Measurements from ENCODE around the gene MYNN.
A peak's percentile ranks its signal among the peaks of the same experiment; 100 is the strongest.

MYNN gene

DNA sequence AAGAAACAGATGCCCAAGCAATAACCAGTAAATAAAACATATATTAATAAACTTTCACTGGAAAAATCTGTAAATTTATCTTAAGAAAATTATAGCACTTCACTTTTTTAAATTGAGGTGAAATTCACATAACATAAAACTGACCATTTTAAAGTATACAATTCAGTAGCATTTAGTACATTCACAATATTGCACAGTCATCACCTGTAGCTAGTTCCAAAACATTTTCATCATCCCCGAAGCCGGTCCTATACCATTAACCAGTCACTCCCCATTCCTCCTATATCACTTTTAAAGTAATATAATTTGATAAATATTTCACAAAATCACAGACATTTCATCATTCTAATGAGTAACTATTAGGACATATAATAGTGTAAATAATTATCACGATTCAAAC is 31.5 kb downstream of the MYNN start:
- Histone ChIP-seq H3K4me3 (ENCODE audit: insufficient read depth, low read length, poor library complexity, severe bottlenecking) (no peak overlapping the region), H3K27ac (ENCODE audit: low read depth, low read length) (no peak overlapping the region), H2AFZ (ENCODE audit: low read depth, low read length, severe bottlenecking) (no peak overlapping the region), H3K4me2 (ENCODE audit: low read depth, low read length, poor library complexity, severe bottlenecking) (no peak overlapping the region), H4K20me1 (ENCODE audit: low read depth, low read length) (no peaks in the 10 kb centered on the region), H3K9me2 (replicated peaks; ENCODE audit: insufficient read depth, low read length) (no peaks in the 10 kb centered on the region), H3K36me3 (ENCODE audit: low read length) (no peaks in the 10 kb centered on the region), H3K9me3 (ENCODE audit: insufficient read depth, low read length) (no peaks in the 10 kb centered on the region), H3F3A (ENCODE audit: insufficient read depth) (peaks cover 4% of the 10 kb centered on the region; the same call in 1 of the 2 replicates), H3K27me3 (ENCODE audit: low read length) (no peaks in the 10 kb centered on the region), H3K9ac (ENCODE audit: low read length) (no peak overlapping the region), H3K79me2 (ENCODE audit: insufficient read depth, low read length) (no peaks in the 10 kb centered on the region)
- TF ChIP-seq EZH2phosphoT487 (conservative IDR thresholded peaks at IDR 0.05; ENCODE audit: low read length) = no peak
- TF ChIP-seq, protein P1, sequence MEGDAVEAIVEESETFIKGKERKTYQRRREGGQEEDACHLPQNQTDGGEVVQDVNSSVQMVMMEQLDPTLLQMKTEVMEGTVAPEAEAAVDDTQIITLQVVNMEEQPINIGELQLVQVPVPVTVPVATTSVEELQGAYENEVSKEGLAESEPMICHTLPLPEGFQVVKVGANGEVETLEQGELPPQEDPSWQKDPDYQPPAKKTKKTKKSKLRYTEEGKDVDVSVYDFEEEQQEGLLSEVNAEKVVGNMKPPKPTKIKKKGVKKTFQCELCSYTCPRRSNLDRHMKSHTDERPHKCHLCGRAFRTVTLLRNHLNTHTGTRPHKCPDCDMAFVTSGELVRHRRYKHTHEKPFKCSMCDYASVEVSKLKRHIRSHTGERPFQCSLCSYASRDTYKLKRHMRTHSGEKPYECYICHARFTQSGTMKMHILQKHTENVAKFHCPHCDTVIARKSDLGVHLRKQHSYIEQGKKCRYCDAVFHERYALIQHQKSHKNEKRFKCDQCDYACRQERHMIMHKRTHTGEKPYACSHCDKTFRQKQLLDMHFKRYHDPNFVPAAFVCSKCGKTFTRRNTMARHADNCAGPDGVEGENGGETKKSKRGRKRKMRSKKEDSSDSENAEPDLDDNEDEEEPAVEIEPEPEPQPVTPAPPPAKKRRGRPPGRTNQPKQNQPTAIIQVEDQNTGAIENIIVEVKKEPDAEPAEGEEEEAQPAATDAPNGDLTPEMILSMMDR (IDR thresholded peaks at IDR 0.05; ENCODE audit: insufficient read depth, low read length, poor library complexity, severe bottlenecking) = no peak

DNA sequence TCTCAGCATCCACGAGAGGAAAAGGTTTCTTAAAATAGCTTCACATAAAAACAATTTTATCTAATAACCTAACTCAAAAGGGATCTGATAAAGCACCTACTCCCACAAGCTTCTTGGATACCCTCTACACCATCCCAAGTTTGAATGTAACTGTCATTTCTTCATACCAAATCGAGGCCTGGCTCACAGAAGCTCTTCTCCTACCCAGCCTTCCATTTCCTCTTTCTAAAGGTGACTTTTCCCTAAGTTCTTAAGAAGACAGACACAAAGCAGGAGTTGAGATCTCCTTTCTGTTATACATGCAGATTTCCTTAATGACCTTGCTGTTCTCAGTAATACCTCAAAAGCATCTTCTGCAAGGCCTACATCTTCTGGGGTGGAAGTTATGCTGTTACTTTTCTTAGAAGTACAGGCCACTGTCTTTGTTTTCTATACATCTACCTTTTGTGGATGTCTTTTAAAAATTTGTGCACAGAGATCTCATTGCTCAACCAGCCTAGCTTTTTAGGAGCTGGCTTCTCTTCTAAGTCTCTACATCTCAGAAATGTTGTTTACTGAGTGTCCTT is 36.1 kb downstream of the MYNN start:
- no peak overlapping the region for H3K4me3 ChIP-seq (ENCODE audit: insufficient read depth, low read length, poor library complexity, severe bottlenecking)
- no peaks in the 10 kb centered on the region for H3K9me2 ChIP-seq (replicated peaks; ENCODE audit: insufficient read depth, low read length)
- no peak overlapping the region for H3K27ac ChIP-seq (ENCODE audit: low read depth, low read length)
- no peaks in the 10 kb centered on the region for H3K36me3 ChIP-seq (ENCODE audit: low read length)
- H3F3A ChIP-seq (ENCODE audit: insufficient read depth) = peaks cover 9% of the 10 kb centered on the region; the same call in 1 of the 2 replicates
- TF ChIP-seq, protein P1 (IDR thresholded peaks at IDR 0.05; ENCODE audit: insufficient read depth, low read length, poor library complexity, severe bottlenecking) = no peak
- TF ChIP-seq EZH2phosphoT487 (conservative IDR thresholded peaks at IDR 0.05; ENCODE audit: low read length) = no peak
- no peaks in the 10 kb centered on the region for H4K20me1 ChIP-seq (ENCODE audit: low read depth, low read length)
- H3K4me2 ChIP-seq (ENCODE audit: low read depth, low read length, poor library complexity, severe bottlenecking) = no peak overlapping the region
- H3K79me2 ChIP-seq (ENCODE audit: insufficient read depth, low read length) = no peaks in the 10 kb centered on the region
- H3K27me3 ChIP-seq (ENCODE audit: low read length) = no peaks in the 10 kb centered on the region
- no peaks in the 10 kb centered on the region for H3K9me3 ChIP-seq (ENCODE audit: insufficient read depth, low read length)
- no peak overlapping the region for H2AFZ ChIP-seq (ENCODE audit: low read depth, low read length, severe bottlenecking)
- H3K9ac ChIP-seq (ENCODE audit: low read length) = no peak overlapping the region

GRCh38 chr3:169811631-169812331 is 38.6 kb downstream of the MYNN start:
- H3F3A ChIP-seq (ENCODE audit: insufficient read depth) = peaks cover 9% of the 10 kb centered on the region; the same call in 1 of the 2 replicates
- peak overlapping the region; percentile 62 for H3K4me2 ChIP-seq (ENCODE audit: low read depth, low read length, poor library complexity, severe bottlenecking)
- H3K4me3 ChIP-seq (ENCODE audit: insufficient read depth, low read length, poor library complexity, severe bottlenecking) = peak overlapping the region; percentile 36
- H3K27ac ChIP-seq (ENCODE audit: low read depth, low read length) = no peak overlapping the region
- peak overlapping the region; percentile 78 for H2AFZ ChIP-seq (ENCODE audit: low read depth, low read length, severe bottlenecking)
- no peaks in the 10 kb centered on the region for H3K36me3 ChIP-seq (ENCODE audit: low read length)
- H3K9me3 ChIP-seq (ENCODE audit: insufficient read depth, low read length) = no peaks in the 10 kb centered on the region
- peak overlapping the region; percentile 39 for H3K9ac ChIP-seq (ENCODE audit: low read length)
- H3K79me2 ChIP-seq (ENCODE audit: insufficient read depth, low read length) = no peaks in the 10 kb centered on the region
- H3K27me3 ChIP-seq (ENCODE audit: low read length) = no peaks in the 10 kb centered on the region
- H4K20me1 ChIP-seq (ENCODE audit: low read depth, low read length) = no peaks in the 10 kb centered on the region
- TF ChIP-seq EZH2phosphoT487 (conservative IDR thresholded peaks at IDR 0.05; ENCODE audit: low read length) = no peak
- H3K9me2 ChIP-seq (replicated peaks; ENCODE audit: insufficient read depth, low read length) = no peaks in the 10 kb centered on the region

All from SU-DHL-6 (cell line).